ENCODE measurements around the gene TMEM187. TPM values are rescaled to one million over a fixed set of nuclear protein-coding genes. Genes with fewer than 3 reads are reported as not detected.

The TMEM187 gene
- total and polyA plus RNA-seq, 2 donors (not counting 3 experiments of a cell fraction or from before 2014, with no cell fraction given) = 2.6 to 15.7 TPM

GRCh38 chrX:153964105-153964504, 8.4 kb upstream of the TMEM187 start:
- no peaks in the 10 kb centered on the region for H3K27me3 ChIP-seq (ENCODE audit: control insufficient read depth in 2 of 2, insufficient read depth in 2 of 2, low read length in 2 of 2)
- no peak overlapping the region for H3K9ac ChIP-seq (replicated peaks; ENCODE audit: extremely low read depth, insufficient read depth, low read length)
- no peak overlapping the region for H3K4me2 ChIP-seq (ENCODE audit: insufficient read depth, low read length)
- no peaks in the 10 kb centered on the region for H3K9me1 ChIP-seq (replicated peaks; ENCODE audit: control insufficient read depth, extremely low read depth, insufficient read depth, low read length)
- no peak overlapping the region for H2AFZ ChIP-seq (ENCODE audit: low read depth, low read length)
- dilution Hi-C loops (cut with MboI; ENCODE audit: extremely low pct_ligation_motif_present, low sequenced_read_pairs) = no loop called here
- H3K27ac ChIP-seq (ENCODE audit: insufficient read depth, low read depth, low read length) = no peak overlapping the region
- no peaks in the 10 kb centered on the region for H4K20me1 ChIP-seq (replicated peaks; ENCODE audit: control insufficient read depth, extremely low read depth, insufficient read depth, low read length)
- H3K4me3 ChIP-seq (replicated peaks in 1 of 3; ENCODE audit: insufficient read depth in 1 of 3, low read depth in 1 of 3, low read length in 3 of 3) = no peak overlapping the region
- intact Hi-C loops (cut with micrococcal nuclease) = no loop called here
- H3K36me3 ChIP-seq (ENCODE audit: control insufficient read depth in 2 of 2, extremely low read depth in 1 of 2, insufficient read depth in 2 of 2, low read length in 2 of 2) = peaks cover 7 to 28% of the 10 kb centered on the region in 2 experiments
- BruUV-seq (replicated peaks) = no TSS peak
- TF ChIP-seq FOS (IDR thresholded peaks at IDR 0.05; ENCODE audit: borderline replicate concordance, insufficient read depth, low read length) (no peak), GATA2 (IDR thresholded peaks at IDR 0.05; ENCODE audit: insufficient read depth, insufficient read length, low read depth, low read length) (no peak), POLR2A (IDR thresholded peaks at IDR 0.05; ENCODE audit: low read depth, low read length) (no peak), CTCF (IDR thresholded peaks at IDR 0.05; ENCODE audit: extremely low read depth in 1 of 2, insufficient read depth in 1 of 2, low read depth in 1 of 2, low read length in 2 of 2) (no peak), EZH2 (IDR thresholded peaks at IDR 0.05; ENCODE audit: borderline replicate concordance, low read depth, low read length, severe bottlenecking) (no peak), POLR2AphosphoS5 (IDR thresholded peaks at IDR 0.05; ENCODE audit: insufficient read depth, low read depth, low read length) (no peak), MYC (IDR thresholded peaks at IDR 0.05; ENCODE audit: low read depth, low read length) (no peak), JUN (IDR thresholded peaks at IDR 0.05; ENCODE audit: borderline replicate concordance, insufficient read depth, insufficient read length, low read depth) (no peak)
- TF ChIP-seq, protein P1, sequence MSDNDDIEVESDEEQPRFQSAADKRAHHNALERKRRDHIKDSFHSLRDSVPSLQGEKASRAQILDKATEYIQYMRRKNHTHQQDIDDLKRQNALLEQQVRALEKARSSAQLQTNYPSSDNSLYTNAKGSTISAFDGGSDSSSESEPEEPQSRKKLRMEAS (IDR thresholded peaks at IDR 0.05; ENCODE audit: insufficient read depth, insufficient read length) = no peak
- peaks cover 24% of the 10 kb centered on the region for H3K4me1 ChIP-seq (ENCODE audit: control insufficient read depth, extremely low read depth, insufficient read depth, low read length)
- peaks cover 63% of the 10 kb centered on the region for H3K79me2 ChIP-seq (ENCODE audit: control insufficient read depth, insufficient read depth, low read length)
- ChIA-PET CTCF (no interaction called here), POLR2A (no interaction called here)
- FAIRE-seq (no peak), DNase-seq (ENCODE audit: low read depth, low spot score) (no peak)
- H3K9me3 ChIP-seq (replicated peaks; ENCODE audit: control insufficient read depth, insufficient read depth, low read length) = no peaks in the 10 kb centered on the region

Data from endothelial cell of umbilical vein (primary cell).